ENCODE measurements around the gene ZNF501. TPM values are rescaled to one million over a fixed set of nuclear protein-coding genes. Genes with fewer than 3 reads are reported as not detected.

Gene ZNF501
- total and polyA plus RNA-seq, 3 donors from 2014 or later: 9.2 to 12.3 (median 10.2) TPM

- H3K27ac ChIP-seq: no peak overlapping the region
- no peaks in the 10 kb centered on the region for H3K9me3 ChIP-seq
- intact Hi-C loops (cut with DNase I; ENCODE audit: low total_unique reads): no loop called here
- no peak for DNase-seq
- H3K4me1 ChIP-seq: peaks cover 5% of the 10 kb centered on the region
- WGBS, 2 donors: 21 to 33% methylated on average over 5 of the region's 5 CpGs
- TF ChIP-seq CTCF (IDR thresholded peaks at IDR 0.05) (no peak), POLR2A (IDR thresholded peaks at IDR 0.05) (no peak)
- no peaks in the 10 kb centered on the region for H3K36me3 ChIP-seq (ENCODE audit: low read depth, missing control alignments)
- peak overlapping the region in 1 of 2 donors; percentile 78 for H3K4me3 ChIP-seq
- no peaks in the 10 kb centered on the region for H3K27me3 ChIP-seq
Measured at GRCh38 chr3:44762690-44763089, 33.3 kb downstream of the ZNF501 start.

GRCh38 chr3:44764248-44764647, 34.8 kb downstream of the ZNF501 start:
- TF ChIP-seq CTCF (IDR thresholded peaks at IDR 0.05): no peak
- TF ChIP-seq POLR2A (IDR thresholded peaks at IDR 0.05): no peak
- Histone ChIP-seq H3K9me3 (no peaks in the 10 kb centered on the region), H3K27ac (no peak overlapping the region), H3K4me1 (peaks cover 5% of the 10 kb centered on the region), H3K4me3 (no peak overlapping the region), H3K36me3 (ENCODE audit: low read depth, missing control alignments) (no peaks in the 10 kb centered on the region), H3K27me3 (no peaks in the 10 kb centered on the region)
- no peak for DNase-seq
- intact Hi-C loops (cut with DNase I; ENCODE audit: low total_unique reads): no loop called here

- H3K4me1 ChIP-seq: no peaks in the 10 kb centered on the region
- H3K9me3 ChIP-seq: no peaks in the 10 kb centered on the region
- no peak overlapping the region for H3K4me3 ChIP-seq
- no peaks in the 10 kb centered on the region for H3K36me3 ChIP-seq (ENCODE audit: low read depth, missing control alignments)
- TF ChIP-seq CTCF (IDR thresholded peaks at IDR 0.05) (no peak), POLR2A (IDR thresholded peaks at IDR 0.05) (no peak)
- intact Hi-C loops (cut with DNase I; ENCODE audit: low total_unique reads): no loop called here
- H3K27ac ChIP-seq: no peak overlapping the region
- no peaks in the 10 kb centered on the region for H3K27me3 ChIP-seq
- WGBS, 2 donors: 96 to 98% methylated on average over 1 of the region's 1 CpG
- no peak for DNase-seq
Measured at GRCh38 chr3:44771424-44772098, 42.1 kb downstream of the ZNF501 start.

- Histone ChIP-seq H3K27ac (no peak overlapping the region), H3K4me3 (no peak overlapping the region), H3K4me1 (no peaks in the 10 kb centered on the region), H3K9me3 (no peaks in the 10 kb centered on the region), H3K36me3 (ENCODE audit: low read depth, missing control alignments) (no peaks in the 10 kb centered on the region), H3K27me3 (no peaks in the 10 kb centered on the region)
- TF ChIP-seq CTCF (IDR thresholded peaks at IDR 0.05) (no peak), POLR2A (IDR thresholded peaks at IDR 0.05) (no peak)
- no peak for DNase-seq
- intact Hi-C loops (cut with DNase I; ENCODE audit: low total_unique reads): no loop called here
- 88 to 92% methylated on average over 1 of the region's 1 CpG for WGBS, 2 donors
Measured at GRCh38 chr3:44772099-44772442, 42.6 kb downstream of the ZNF501 start.

GRCh38 chr3:44782891-44783290, 53.5 kb downstream of the ZNF501 start:
- no peak overlapping the region for H3K4me3 ChIP-seq
- H3K27ac ChIP-seq: no peak overlapping the region
- intact Hi-C loops (cut with DNase I; ENCODE audit: low total_unique reads): no loop called here
- TF ChIP-seq CTCF (IDR thresholded peaks at IDR 0.05) (no peak), POLR2A (IDR thresholded peaks at IDR 0.05) (no peak)
- no peaks in the 10 kb centered on the region for H3K27me3 ChIP-seq
- no peaks in the 10 kb centered on the region for H3K36me3 ChIP-seq (ENCODE audit: low read depth, missing control alignments)
- DNase-seq: no peak
- no peaks in the 10 kb centered on the region for H3K9me3 ChIP-seq
- H3K4me1 ChIP-seq: no peaks in the 10 kb centered on the region
- 95 to 98% methylated on average over 4 of the region's 4 CpGs for whole genome bisulfite sequencing, 2 donors
